GM23338 (cell line): ENCODE data around the gene ZNF716. TPM values are rescaled to one million over a fixed set of nuclear protein-coding genes. Genes with fewer than 3 reads are reported as not detected.

Experiments used
- ATAC-seq: fragments of 200-7000 bp; cut with Tn5 transposase; 3 replicates; pipeline ENCODE4 v1.9.1; 2020
- DNase-seq: peaks from one replicate; pipeline ENCODE4 v3.0.0-alpha.2; 2015; ENCODE audit warnings: low spot score
- H2AFZ ChIP-seq: fragments of 200-600 bp; sonication (generic); 2 replicates; pipeline ENCODE4 v1.8.0; 2016; ENCODE audit warnings: antibody characterized with exemption, mild to moderate bottlenecking, moderate library complexity
- H3F3A ChIP-seq: fragments of 200-600 bp; sonication (generic); replicated peaks from 2 replicates; pipeline ENCODE4 v1.8.0; 2017; ENCODE audit warnings: antibody characterized with exemption, mixed run types, low read depth
- H3K27ac ChIP-seq: fragments of 200-600 bp; sonication (generic); 2 replicates; pipeline ENCODE4 v1.6.1; 2016; ENCODE audit warnings: low read depth
- H3K27me3 ChIP-seq: fragments of 200-600 bp; sonication (generic); 2 replicates; pipeline ENCODE4 v1.8.0; 2016; ENCODE audit warnings: mild to moderate bottlenecking, mixed run types, moderate library complexity; ENCODE audit not compliant: insufficient read depth
- H3K36me3 ChIP-seq: fragments of 200-600 bp; sonication (generic); 2 replicates; pipeline ENCODE4 v1.8.0; 2016; ENCODE audit warnings: mild to moderate bottlenecking; ENCODE audit not compliant: insufficient read depth
- H3K4me1 ChIP-seq: fragments of 200-600 bp; sonication (generic); 2 replicates; pipeline ENCODE4 v1.8.0; 2016; ENCODE audit warnings: mild to moderate bottlenecking, moderate library complexity; ENCODE audit not compliant: insufficient read depth
- H3K4me2 ChIP-seq: fragments of 200-600 bp; sonication (generic); 2 replicates; pipeline ENCODE4 v1.7.1; 2017; ENCODE audit warnings: mixed run types
- H3K4me3 ChIP-seq: fragments of 200-600 bp; sonication (generic); 2 replicates; pipeline ENCODE4 v1.6.1; 2016; ENCODE audit warnings: mixed run types
- H3K79me2 ChIP-seq: fragments of 200-600 bp; sonication (generic); replicated peaks from 2 replicates; pipeline ENCODE4 v1.8.0; 2017; ENCODE audit warnings: mild to moderate bottlenecking; ENCODE audit not compliant: insufficient read depth
- H3K9me2 ChIP-seq: fragments of 200-600 bp; sonication (generic); 2 replicates; pipeline ENCODE4 v1.8.0; 2017; ENCODE audit not compliant: insufficient read depth
- H4K20me1 ChIP-seq: fragments of 200-600 bp; sonication (generic); replicated peaks from 2 replicates; pipeline ENCODE4 v1.8.0; 2017; ENCODE audit warnings: mild to moderate bottlenecking; ENCODE audit not compliant: insufficient read depth
- H3K27ac Mint-ChIP-seq: 2 replicates; pipeline ENCODE4 v1.8.0; 2020; ENCODE audit warnings: inconsistent platforms, mild to moderate bottlenecking, moderate library complexity, mixed read lengths
- H3K27me3 Mint-ChIP-seq: 3 replicates; pipeline ENCODE4 v1.8.0; 2022; ENCODE audit warnings: low read depth, mild to moderate bottlenecking, moderate library complexity, mixed read lengths, inconsistent platforms; ENCODE audit not compliant: insufficient read depth, poor library complexity
- H3K36me3 Mint-ChIP-seq: 3 replicates; pipeline ENCODE4 v1.8.0; 2021; ENCODE audit warnings: low read depth, mild to moderate bottlenecking, inconsistent platforms, moderate library complexity, mixed read lengths
- H3K4me1 Mint-ChIP-seq: 3 replicates; pipeline ENCODE4 v1.8.0; 2020; ENCODE audit warnings: mild to moderate bottlenecking, inconsistent platforms, mixed read lengths
- H3K4me3 Mint-ChIP-seq: 3 replicates; pipeline ENCODE4 v1.8.0; 2021; ENCODE audit warnings: moderate library complexity, mild to moderate bottlenecking, inconsistent platforms, mixed read lengths
- H3K9me3 Mint-ChIP-seq: 3 replicates; pipeline ENCODE4 v1.8.0; 2020; ENCODE audit warnings: moderate library complexity, mild to moderate bottlenecking, inconsistent platforms, mixed read lengths
- CREB1 ChIP-seq: fragments of 250-450 bp; sonication (Bioruptor Pico); IDR thresholded peaks from 2 replicates; pipeline ENCODE4 v1.5.0; 2020; ENCODE audit warnings: low read depth, mild to moderate bottlenecking, moderate library complexity
- CTCF ChIP-seq, 2 experiments: fragments of 200-600 bp in 1 of 2; sonication (generic) in 1 of 2; conservative IDR thresholded peaks; 2 replicates each; pipeline versions ENCODE4 v1.5.1 to v1.6.1; 2016 to 2017; ENCODE audit warnings: antibody characterized with exemption in 2 of 2, low read depth in 2 of 2, mild to moderate bottlenecking in 2 of 2, moderate library complexity in 1 of 2
- ETS1 ChIP-seq: IDR thresholded peaks from 2 replicates; pipeline ENCODE4 v1.6.1; 2016; ENCODE audit warnings: antibody characterized with exemption
- EZH2 ChIP-seq: fragments of 200-600 bp; sonication (generic); IDR thresholded peaks from one replicate; pipeline ENCODE4 v1.8.0; 2017; ENCODE audit warnings: antibody characterized with exemption, mild to moderate bottlenecking, low read depth; ENCODE audit not compliant: unreplicated experiment
- EZH2phosphoT487 ChIP-seq: fragments of 200-600 bp; sonication (generic); IDR thresholded peaks from one replicate; pipeline ENCODE4 v1.8.1; 2018; ENCODE audit warnings: antibody characterized with exemption; ENCODE audit not compliant: unreplicated experiment
- NANOG ChIP-seq: IDR thresholded peaks from 2 replicates; pipeline ENCODE4 v1.6.1; 2016; ENCODE audit warnings: antibody characterized with exemption, borderline replicate concordance
- POLR2AphosphoS5 ChIP-seq: IDR thresholded peaks from 2 replicates; pipeline ENCODE4 v1.6.1; 2016; ENCODE audit warnings: antibody characterized with exemption, low read depth
- ZNF114 ChIP-seq: fragments of 250-450 bp; sonication (Bioruptor Pico); IDR thresholded peaks from 2 replicates; pipeline ENCODE4 v1.5.0; 2020; ENCODE audit warnings: mild to moderate bottlenecking, moderate library complexity
- ZNF331 ChIP-seq: fragments of 250-450 bp; sonication (Bioruptor Pico); IDR thresholded peaks from 2 replicates; pipeline ENCODE4 v1.5.0; 2020; ENCODE audit warnings: low read depth, mild to moderate bottlenecking, moderate library complexity
- ZNF462 ChIP-seq: fragments of 250-450 bp; sonication (Bioruptor Pico); IDR thresholded peaks from 2 replicates; pipeline ENCODE4 v1.5.0; 2020; ENCODE audit warnings: mild to moderate bottlenecking, moderate library complexity
- polyA plus RNA-seq: library from polyadenylated mRNA; unstranded; fragments of >200 nt; fragmentation: Nextera tagmentation; extraction: Ambion mirVana; gene quantifications from 2 replicates; pipeline ENCODE4 v1.2.1, GENCODE V29; 2016
- total RNA-seq: library from RNA; depleted of rRNA; stranded (reverse); fragments of >200 nt; shearing (Covaris generic); gene quantifications from 2 replicates; pipeline ENCODE4 v1.2.3, GENCODE V29; 2014

Gene ZNF716
- total and polyA plus RNA-seq, 2 experiments from 2014 or later = not detected

GRCh38 chr7:57404343-57404966 lies 45.5 kb upstream of the ZNF716 start:
- DNase-seq (no peak), ATAC-seq (no peak)
- Histone ChIP-seq H3K79me2 (no peaks in the 10 kb centered on the region), H3K9me2 (no peaks in the 10 kb centered on the region), H3K4me3 (no peak overlapping the region), H4K20me1 (no peaks in the 10 kb centered on the region), H3K4me1 (no peaks in the 10 kb centered on the region), H3K27ac (no peak overlapping the region), H3K36me3 (no peaks in the 10 kb centered on the region; the same call in 1 of the 2 replicates), H2AFZ (no peak overlapping the region), H3K27me3 (no peaks in the 10 kb centered on the region), H3K4me2 (no peak overlapping the region), H3F3A (no peaks in the 10 kb centered on the region)
- no peak overlapping the region for H3K27ac Mint-ChIP-seq
- H3K36me3 Mint-ChIP-seq = peaks cover 41% of the 10 kb centered on the region
- H3K9me3 Mint-ChIP-seq = peaks cover 99% of the 10 kb centered on the region
- H3K4me3 Mint-ChIP-seq = no peak overlapping the region
- TF ChIP-seq NANOG = no peak
- TF ChIP-seq EZH2 = no peak
- no peak for TF ChIP-seq CTCF (conservative IDR thresholded peaks at IDR 0.05; ENCODE audit: low read depth in 2 of 2)
- TF ChIP-seq POLR2AphosphoS5 = no peak
- TF ChIP-seq ZNF331 (CRISPR knock-in tag) = no peak
- no peak for TF ChIP-seq EZH2phosphoT487
- TF ChIP-seq ZNF114 (CRISPR knock-in tag) = no peak
- no peak for TF ChIP-seq ETS1
- H3K27me3 Mint-ChIP-seq = peaks cover 3% of the 10 kb centered on the region
- no peaks in the 10 kb centered on the region for H3K4me1 Mint-ChIP-seq

GRCh38 chr7:57404967-57405421 lies 45.0 kb upstream of the ZNF716 start:
- no peak overlapping the region for H3K4me3 ChIP-seq
- Mint-ChIP-seq H3K4me3 (no peak overlapping the region), H3K27ac (no peak overlapping the region), H3K27me3 (peaks cover 3% of the 10 kb centered on the region), H3K36me3 (peaks cover 41% of the 10 kb centered on the region), H3K9me3 (peaks cover 99% of the 10 kb centered on the region), H3K4me1 (no peaks in the 10 kb centered on the region)
- ATAC-seq (no peak), DNase-seq (no peak)
- H3K27ac ChIP-seq = no peak overlapping the region
- H3F3A ChIP-seq = no peaks in the 10 kb centered on the region
- H3K36me3 ChIP-seq = no peaks in the 10 kb centered on the region; the same call in 1 of the 2 replicates
- H2AFZ ChIP-seq = no peak overlapping the region
- H3K79me2 ChIP-seq = no peaks in the 10 kb centered on the region
- H4K20me1 ChIP-seq = no peaks in the 10 kb centered on the region
- H3K9me2 ChIP-seq = no peaks in the 10 kb centered on the region
- H3K4me2 ChIP-seq = no peak overlapping the region
- H3K4me1 ChIP-seq = no peaks in the 10 kb centered on the region
- no peaks in the 10 kb centered on the region for H3K27me3 ChIP-seq
- TF ChIP-seq CREB1 (CRISPR knock-in tag) (no peak), EZH2phosphoT487 (no peak), ZNF462 (CRISPR knock-in tag) (no peak), ZNF114 (CRISPR knock-in tag) (no peak), ZNF331 (CRISPR knock-in tag) (no peak), NANOG (no peak)
